ENCODE results near the gene GSAP. TPM values are rescaled to one million over a fixed set of nuclear protein-coding genes. Genes with fewer than 3 reads are reported as not detected.

GSAP gene
- polyA plus RNA-seq, 1 donor from 2014 or later: 0.21 TPM

- H3K27ac ChIP-seq (ENCODE audit: low read length): no peak overlapping the region
- TF ChIP-seq SMC3 (conservative IDR thresholded peaks at IDR 0.05; ENCODE audit: poor library complexity) (no peak), TAF1 (IDR thresholded peaks at IDR 0.05; ENCODE audit: low read depth) (no peak), POLR2AphosphoS5 (IDR thresholded peaks at IDR 0.05) (no peak), MXI1 (conservative IDR thresholded peaks at IDR 0.05; ENCODE audit: poor library complexity, severe bottlenecking) (no peak), CTCF (IDR thresholded peaks at IDR 0.05; ENCODE audit: poor library complexity, severe bottlenecking) (no peak), RAD21 (conservative IDR thresholded peaks at IDR 0.05) (no peak), EP300 (conservative IDR thresholded peaks at IDR 0.05; ENCODE audit: poor library complexity, severe bottlenecking) (no peak)
- H3K36me3 ChIP-seq (ENCODE audit: insufficient read depth, low read length): no peaks in the 10 kb centered on the region
- H3K79me2 ChIP-seq (replicated peaks; ENCODE audit: insufficient read depth, low read length): no peaks in the 10 kb centered on the region
- H3K9me2 ChIP-seq (ENCODE audit: insufficient read depth, low read length): no peaks in the 10 kb centered on the region
- H3F3A ChIP-seq (ENCODE audit: insufficient read depth, low read length, poor library complexity, severe bottlenecking): no peaks in the 10 kb centered on the region
- H3K9ac ChIP-seq (ENCODE audit: low read length): no peak overlapping the region
- no peaks in the 10 kb centered on the region for H3K27me3 ChIP-seq (ENCODE audit: insufficient read depth, low read depth, low read length)
- no peaks in the 10 kb centered on the region for H4K20me1 ChIP-seq (ENCODE audit: insufficient read depth)
- H3K9me3 ChIP-seq (ENCODE audit: low read length): peaks cover 3% of the 10 kb centered on the region
- H2AFZ ChIP-seq (ENCODE audit: low read depth, low read length): no peak overlapping the region
- H3K4me2 ChIP-seq (ENCODE audit: low read length): no peak overlapping the region
- no peak overlapping the region for H3K4me3 ChIP-seq (ENCODE audit: low read length)
Measured at GRCh38 chr7:77367976-77368375, 48.2 kb downstream of the GSAP start.

- no peak overlapping the region for H2AFZ ChIP-seq (ENCODE audit: low read depth, low read length)
- H3K9ac ChIP-seq (ENCODE audit: low read length): no peak overlapping the region
- H4K20me1 ChIP-seq (ENCODE audit: insufficient read depth): no peaks in the 10 kb centered on the region
- no peak for TF ChIP-seq CTCF (IDR thresholded peaks at IDR 0.05; ENCODE audit: poor library complexity, severe bottlenecking)
- no peak for TF ChIP-seq POLR2AphosphoS5 (IDR thresholded peaks at IDR 0.05)
- H3F3A ChIP-seq (ENCODE audit: insufficient read depth, low read length, poor library complexity, severe bottlenecking): no peaks in the 10 kb centered on the region
- H3K4me2 ChIP-seq (ENCODE audit: low read length): no peak overlapping the region
- H3K9me3 ChIP-seq (ENCODE audit: low read length): peaks cover 3% of the 10 kb centered on the region
- no peaks in the 10 kb centered on the region for H3K79me2 ChIP-seq (replicated peaks; ENCODE audit: insufficient read depth, low read length)
- H3K4me3 ChIP-seq (ENCODE audit: low read length): no peak overlapping the region
- H3K9me2 ChIP-seq (ENCODE audit: insufficient read depth, low read length): no peaks in the 10 kb centered on the region
- no peaks in the 10 kb centered on the region for H3K27me3 ChIP-seq (ENCODE audit: insufficient read depth, low read depth, low read length)
- H3K27ac ChIP-seq (ENCODE audit: low read length): no peak overlapping the region
- H3K36me3 ChIP-seq (ENCODE audit: insufficient read depth, low read length): no peaks in the 10 kb centered on the region
Measured at GRCh38 chr7:77362905-77363304, 53.2 kb downstream of the GSAP start.

- H2AFZ ChIP-seq (ENCODE audit: low read depth, low read length): no peak overlapping the region
- H3K9me2 ChIP-seq (ENCODE audit: insufficient read depth, low read length): no peaks in the 10 kb centered on the region
- no peaks in the 10 kb centered on the region for H3K9me3 ChIP-seq (ENCODE audit: low read length)
- no peak overlapping the region for H3K4me3 ChIP-seq (ENCODE audit: low read length)
- no peaks in the 10 kb centered on the region for H4K20me1 ChIP-seq (ENCODE audit: insufficient read depth)
- no peak for TF ChIP-seq RAD21 (conservative IDR thresholded peaks at IDR 0.05)
- TF ChIP-seq POLR2AphosphoS5 (IDR thresholded peaks at IDR 0.05): no peak
- no peak for TF ChIP-seq REST (IDR thresholded peaks at IDR 0.05; ENCODE audit: borderline replicate concordance)
- TF ChIP-seq SMC3 (conservative IDR thresholded peaks at IDR 0.05; ENCODE audit: poor library complexity): no peak
- no peak for TF ChIP-seq EZH2 (IDR thresholded peaks at IDR 0.05; ENCODE audit: borderline replicate concordance, insufficient read depth, low read length, poor library complexity, severe bottlenecking)
- TF ChIP-seq CTCF (IDR thresholded peaks at IDR 0.05; ENCODE audit: poor library complexity, severe bottlenecking): no peak
- H3F3A ChIP-seq (ENCODE audit: insufficient read depth, low read length, poor library complexity, severe bottlenecking): no peaks in the 10 kb centered on the region
- H3K79me2 ChIP-seq (replicated peaks; ENCODE audit: insufficient read depth, low read length): no peaks in the 10 kb centered on the region
- no peak overlapping the region for H3K27ac ChIP-seq (ENCODE audit: low read length)
- no peak overlapping the region for H3K9ac ChIP-seq (ENCODE audit: low read length)
- H3K27me3 ChIP-seq (ENCODE audit: insufficient read depth, low read depth, low read length): no peaks in the 10 kb centered on the region
- H3K36me3 ChIP-seq (ENCODE audit: insufficient read depth, low read length): no peaks in the 10 kb centered on the region
- H3K4me2 ChIP-seq (ENCODE audit: low read length): no peak overlapping the region
Measured at GRCh38 chr7:77360969-77361368, 55.2 kb downstream of the GSAP start.
